ENCODE results near the gene DEF6. TPM values are rescaled to one million over a fixed set of nuclear protein-coding genes. Genes with fewer than 3 reads are reported as not detected.
"Not testable (repeated sequence)": the region's sequence is repeated elsewhere in the genome, so short reads cannot be mapped to it uniquely, and the experiment has no call there.

DEF6 gene
- total and polyA plus RNA-seq, 4 donors, result 11.2 to 28.6 (median 19.0) TPM

GRCh38 chr6:35330541-35331119, 33.0 kb downstream of the DEF6 start:
- Histone ChIP-seq H3K9ac (ENCODE audit: insufficient read depth in 1 of 2, low read length in 2 of 2) (no peak overlapping the region), H3K4me1 (ENCODE audit: control insufficient read depth in 5 of 5, insufficient read depth in 5 of 5, low read length in 5 of 5) (peaks cover 0 to 2% (median 0%) of the 10 kb centered on the region in 5 donors), H3K27me3 (ENCODE audit: control insufficient read depth in 3 of 3, insufficient read depth in 3 of 3, low read length in 2 of 3) (no peaks in the 10 kb centered on the region), H3K27ac (ENCODE audit: low read depth in 1 of 2, low read length in 1 of 2) (no peak overlapping the region), H3K36me3 (ENCODE audit: control insufficient read depth in 4 of 4, insufficient read depth in 4 of 4, low read length in 4 of 4) (no peaks in the 10 kb centered on the region), H3K9me3 (ENCODE audit: control insufficient read depth in 4 of 4, insufficient read depth in 3 of 4, low read length in 3 of 4) (no peaks in the 10 kb centered on the region), H3K4me3 (no peak overlapping the region)
- 97% methylated on average over 9 of the region's 9 CpGs for WGBS, 2 donors
- TF ChIP-seq CTCF (IDR thresholded peaks at IDR 0.05; ENCODE audit: control extremely low read depth, extremely low read depth), result no peak
- ATAC-seq (ENCODE audit: insufficient read depth, low FRiP score) (no peak), DNase-seq (no peak)

- not testable (repeated sequence) for H3K9me3 ChIP-seq (ENCODE audit: control insufficient read depth in 4 of 4, insufficient read depth in 3 of 4, low read length in 3 of 4); H3K27me3 ChIP-seq (ENCODE audit: control insufficient read depth in 3 of 3, insufficient read depth in 3 of 3, low read length in 2 of 3); H3K27ac ChIP-seq (ENCODE audit: low read depth in 1 of 2, low read length in 1 of 2); H3K9ac ChIP-seq (ENCODE audit: insufficient read depth in 1 of 2, low read length in 2 of 2); DNase-seq; H3K4me1 ChIP-seq (ENCODE audit: control insufficient read depth in 5 of 5, insufficient read depth in 5 of 5, low read length in 5 of 5); H3K4me3 ChIP-seq; H3K36me3 ChIP-seq (ENCODE audit: control insufficient read depth in 4 of 4, insufficient read depth in 4 of 4, low read length in 4 of 4)
- ATAC-seq (ENCODE audit: insufficient read depth, low FRiP score), result peak; percentile 66
- 58 to 77% methylated on average over 9 of the region's 9 CpGs for WGBS, 2 donors
Observed at GRCh38 chr6:35332074-35332887, 34.7 kb downstream of the DEF6 start.

DNA sequence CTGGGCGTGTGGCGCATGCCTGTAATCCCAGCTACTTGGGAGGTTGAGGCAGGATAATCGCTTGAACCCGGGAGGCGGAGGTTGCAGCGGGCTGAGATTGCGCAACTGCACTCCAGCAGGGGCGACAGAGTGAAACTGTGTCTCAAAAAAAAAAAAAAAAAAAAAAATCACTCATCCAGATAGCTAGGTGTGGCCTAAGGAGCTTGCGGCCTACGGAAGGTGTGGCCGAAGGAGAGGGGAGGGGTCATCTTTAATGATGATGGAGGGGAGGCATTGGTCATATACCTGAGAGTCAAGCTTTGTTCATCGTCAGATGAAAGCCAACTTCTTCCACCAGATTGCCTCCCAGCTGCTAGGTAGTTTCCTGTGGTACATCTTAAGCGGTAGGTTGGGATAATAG, 43.9 kb downstream of the DEF6 start:
- Histone ChIP-seq H3K36me3 (ENCODE audit: control insufficient read depth in 4 of 4, insufficient read depth in 4 of 4, low read length in 4 of 4) (peaks cover 0 to 7% (median 4%) of the 10 kb centered on the region in 4 donors), H3K27ac (ENCODE audit: low read depth in 1 of 2, low read length in 1 of 2) (no peak overlapping the region), H3K27me3 (ENCODE audit: control insufficient read depth in 3 of 3, insufficient read depth in 3 of 3, low read length in 2 of 3) (no peaks in the 10 kb centered on the region), H3K9me3 (ENCODE audit: control insufficient read depth in 4 of 4, insufficient read depth in 3 of 4, low read length in 3 of 4) (no peaks in the 10 kb centered on the region), H3K9ac (ENCODE audit: insufficient read depth in 1 of 2, low read length in 2 of 2) (no peak overlapping the region), H3K4me1 (ENCODE audit: control insufficient read depth in 5 of 5, insufficient read depth in 5 of 5, low read length in 5 of 5) (peaks cover 3 to 17% (median 12%) of the 10 kb centered on the region in 5 donors), H3K4me3 (no peak overlapping the region)
- no peak for DNase-seq
- no peak for ATAC-seq (ENCODE audit: insufficient read depth, low FRiP score)
- no peak for TF ChIP-seq CTCF (IDR thresholded peaks at IDR 0.05; ENCODE audit: control extremely low read depth, extremely low read depth)
- WGBS, 2 donors, result 72 to 74% methylated on average over 13 of the region's 13 CpGs

- peak; percentile 98 to 99 (median 98) for DNase-seq
- Histone ChIP-seq H3K36me3 (ENCODE audit: control insufficient read depth in 4 of 4, insufficient read depth in 4 of 4, low read length in 4 of 4) (peaks cover 3 to 12% (median 7%) of the 10 kb centered on the region in 4 donors), H3K27ac (ENCODE audit: low read depth in 1 of 2, low read length in 1 of 2) (peak within 1 kb of the TSS; percentile 87 to 89), H3K9ac (ENCODE audit: insufficient read depth in 1 of 2, low read length in 2 of 2) (peak within 1 kb of the TSS; percentile 72 to 90), H3K4me1 (ENCODE audit: control insufficient read depth in 5 of 5, insufficient read depth in 5 of 5, low read length in 5 of 5) (peaks cover 3 to 17% (median 12%) of the 10 kb centered on the region in 5 donors), H3K9me3 (ENCODE audit: control insufficient read depth in 4 of 4, insufficient read depth in 3 of 4, low read length in 3 of 4) (no peaks in the 10 kb centered on the region), H3K4me3 (peak within 1 kb of the TSS; percentile 69), H3K27me3 (ENCODE audit: control insufficient read depth in 3 of 3, insufficient read depth in 3 of 3, low read length in 2 of 3) (no peaks in the 10 kb centered on the region)
- 0 to 1% methylated on average over 72 to 77 of the region's 77 CpGs for WGBS, 2 donors
- peak; percentile 100 for ATAC-seq (ENCODE audit: insufficient read depth, low FRiP score)
- TF ChIP-seq CTCF (IDR thresholded peaks at IDR 0.05; ENCODE audit: control extremely low read depth, extremely low read depth), result peak; percentile 99
Observed at GRCh38 chr6:35342258-35343091, 44.9 kb downstream of the DEF6 start, which contains the start of gene PPARD. Gene PPARD (plus strand): TSS chr6:35342558. CDS start chr6:35411088, 68,530 bp downstream.
